ENCODE measurements around the gene STK4.
"Not testable (repeated sequence)": the region's sequence is repeated elsewhere in the genome, so short reads cannot be mapped to it uniquely, and the experiment has no call there.

STK4 gene

DNA sequence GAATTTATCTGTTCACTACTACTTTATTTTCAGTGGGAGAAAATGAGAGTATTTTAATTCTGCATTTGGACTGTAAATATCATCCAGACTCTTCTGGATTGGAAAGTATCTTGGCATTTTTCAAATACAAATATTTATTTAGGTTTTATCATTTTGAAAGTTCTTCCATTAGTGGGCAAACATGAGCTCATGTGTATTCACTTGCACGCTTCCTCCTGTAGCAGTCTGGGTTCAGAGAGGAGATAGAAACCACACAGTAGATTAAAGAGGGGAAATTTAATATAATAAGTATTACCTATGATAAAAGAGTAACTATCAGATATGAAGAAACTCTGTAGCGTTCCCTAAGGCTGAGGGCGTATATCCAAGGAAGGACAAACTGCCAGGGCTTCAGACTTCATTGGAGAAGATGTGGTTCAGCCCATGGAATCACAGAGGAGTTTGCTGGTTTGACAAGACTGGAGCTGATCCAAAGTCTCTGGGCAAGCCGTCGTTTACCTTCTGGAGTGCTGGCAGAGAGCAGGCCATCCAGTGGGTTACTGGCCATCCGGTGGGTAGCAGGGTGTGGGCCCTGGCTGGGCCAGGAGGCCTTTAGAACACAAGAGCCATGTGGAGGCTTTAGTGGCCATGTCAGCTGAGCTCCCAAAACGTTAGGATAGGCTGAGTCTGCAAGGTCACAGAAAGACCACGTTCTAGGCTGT is 90.3 kb downstream of the STK4 start:
- DNase-seq (ENCODE audit: low spot score), result no peak

DNA sequence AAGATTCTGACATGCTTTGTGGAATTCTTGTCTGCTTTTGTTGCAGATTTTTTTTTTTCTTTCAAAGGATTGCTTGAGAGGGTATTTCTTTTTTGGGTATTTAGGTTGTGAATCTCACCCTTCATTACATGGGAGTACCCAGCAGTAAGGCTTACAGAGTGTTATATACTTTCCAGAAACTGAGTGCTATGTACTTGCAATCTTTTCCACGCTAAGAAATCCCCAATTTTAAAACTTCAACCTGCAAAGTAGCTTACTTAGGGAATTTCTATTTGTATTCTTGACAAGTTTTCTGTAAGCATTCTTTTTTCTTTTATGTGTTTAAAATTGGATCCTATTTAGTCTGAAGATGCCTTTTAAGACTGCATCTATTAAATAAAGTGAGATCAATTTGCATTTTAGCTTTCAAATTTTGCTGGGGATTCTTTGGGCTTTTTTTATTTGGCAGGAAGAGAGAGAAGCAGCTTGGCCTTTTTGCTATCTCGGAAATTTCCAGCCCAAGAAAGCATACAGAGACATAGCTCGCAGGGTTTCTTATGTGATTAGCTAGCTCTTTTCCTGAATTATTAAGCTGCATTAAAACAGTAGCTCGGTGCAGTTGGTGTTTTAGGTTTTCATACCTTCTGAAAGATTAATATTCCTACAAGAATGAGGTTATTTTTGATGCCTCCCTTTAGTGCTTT is 92.0 kb downstream of the STK4 start:
- DNase-seq (ENCODE audit: low spot score), result no peak

DNA sequence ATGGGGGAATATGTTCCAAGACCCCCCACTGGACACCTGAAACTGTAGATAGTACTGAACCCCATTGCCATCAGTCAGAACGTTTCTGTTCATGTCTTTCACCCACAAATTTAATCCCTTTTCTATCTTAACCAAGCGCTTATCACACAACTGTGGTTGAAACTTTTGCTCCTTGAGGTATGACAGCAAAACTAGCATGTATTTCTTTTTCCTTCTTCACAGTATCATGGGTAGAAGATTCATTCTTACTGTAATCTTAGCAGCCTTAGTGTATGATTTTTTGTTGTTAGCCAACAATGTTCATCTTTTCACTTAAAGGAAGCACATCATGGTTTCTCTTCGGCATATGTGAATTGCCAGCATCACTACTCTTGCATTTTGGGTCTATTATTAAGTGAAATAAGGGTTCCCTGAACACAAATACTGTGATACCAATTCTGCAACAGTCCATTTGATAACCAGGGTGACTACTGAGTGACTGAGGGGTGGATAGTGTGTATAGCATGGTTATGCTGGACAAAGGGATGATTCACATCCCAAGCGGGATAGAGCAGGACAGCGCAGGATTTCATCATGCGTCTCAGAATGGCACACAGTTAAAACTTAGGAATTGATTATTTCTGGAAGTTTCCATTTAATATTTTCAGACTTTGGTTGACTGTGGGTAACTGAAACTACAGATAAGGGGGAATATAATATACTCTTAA is 92.9 kb downstream of the STK4 start:
- DNase-seq (ENCODE audit: low spot score), result no peak

- no peak for DNase-seq (ENCODE audit: low spot score)
These were observed 94.0 kb downstream of the STK4 start for GRCh38 chr20:45060294-45060693.

DNA sequence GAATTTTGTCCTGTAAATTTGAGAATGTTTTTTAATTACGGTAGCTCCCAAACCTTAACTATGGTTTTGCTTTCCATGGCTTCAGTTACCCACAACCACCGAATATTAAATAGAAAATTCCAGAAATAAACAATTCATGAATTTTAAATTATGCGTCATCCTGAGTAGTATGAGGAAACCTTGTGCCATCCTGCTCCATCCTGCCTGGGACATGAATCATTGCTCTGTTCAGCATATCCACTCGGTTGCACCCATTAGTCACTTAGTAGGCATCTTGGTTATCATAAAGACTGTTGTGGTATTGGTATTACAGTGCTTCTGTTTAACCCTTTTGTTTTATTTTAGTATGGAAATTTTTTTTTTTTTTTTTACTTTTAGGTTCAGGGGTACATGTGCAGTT is 94.9 kb downstream of the STK4 start:
- DNase-seq (ENCODE audit: low spot score), result no peak

DNA sequence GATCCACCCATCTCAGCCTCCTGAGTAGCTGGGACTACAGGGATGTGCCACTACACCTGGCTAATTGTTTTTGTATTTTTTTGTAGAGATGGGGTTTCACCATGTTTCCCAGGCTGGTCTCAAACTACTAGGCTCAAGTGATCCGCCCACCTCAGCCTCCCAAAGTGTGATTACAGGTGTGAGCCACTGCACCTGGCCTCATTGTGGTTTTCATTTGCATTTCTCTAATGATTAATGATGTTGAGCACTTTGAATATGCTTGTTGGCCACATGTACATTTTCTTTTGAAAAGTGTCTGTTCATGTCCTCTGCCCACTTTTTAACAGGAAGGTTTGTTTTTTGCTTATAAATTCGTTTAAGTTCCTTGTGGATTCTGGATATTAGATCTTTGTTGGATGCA is 96.8 kb downstream of the STK4 start:
- DNase-seq (ENCODE audit: low spot score), result not testable (repeated sequence)

DNA sequence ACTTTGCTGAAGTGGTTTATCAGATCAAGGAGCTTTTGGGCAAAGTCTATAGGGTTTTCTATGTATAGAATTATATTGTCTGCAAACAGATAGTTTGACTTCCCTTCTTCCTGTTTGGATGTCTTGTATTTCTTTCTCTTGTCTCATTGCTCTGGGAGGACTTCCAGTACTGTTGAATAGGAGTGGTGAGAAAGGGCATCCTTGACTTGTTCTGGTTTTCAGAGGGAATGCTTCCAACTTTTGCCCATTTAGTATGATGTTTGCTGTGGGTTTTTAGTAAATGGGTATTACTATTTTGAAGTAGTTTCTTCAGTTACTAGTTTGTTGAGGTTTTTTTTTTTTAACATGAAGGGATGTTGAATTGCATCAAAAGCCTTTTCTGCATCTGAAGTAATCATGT is 98.5 kb downstream of the STK4 start:
- DNase-seq (ENCODE audit: low spot score), result no peak

DNA sequence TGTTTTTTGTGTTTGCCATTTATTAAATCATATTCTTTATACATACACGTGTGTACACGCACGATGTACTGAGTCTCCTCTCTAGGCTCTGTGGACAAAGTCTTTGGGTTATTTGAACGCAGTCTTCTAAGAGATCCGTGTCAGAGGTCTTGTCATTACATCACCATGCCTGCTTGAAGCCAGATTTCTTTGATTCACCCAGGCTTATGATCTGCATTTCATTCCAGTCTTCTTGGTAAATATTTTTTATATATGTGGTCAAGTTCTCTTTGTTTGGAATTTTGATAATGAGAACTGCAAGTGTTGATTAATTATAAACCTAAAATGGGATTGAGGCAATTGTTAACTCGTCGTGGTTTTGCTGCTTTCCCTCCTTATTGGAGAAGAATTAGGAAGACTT is 100.1 kb downstream of the STK4 start:
- no peak for DNase-seq (ENCODE audit: low spot score)

DNA sequence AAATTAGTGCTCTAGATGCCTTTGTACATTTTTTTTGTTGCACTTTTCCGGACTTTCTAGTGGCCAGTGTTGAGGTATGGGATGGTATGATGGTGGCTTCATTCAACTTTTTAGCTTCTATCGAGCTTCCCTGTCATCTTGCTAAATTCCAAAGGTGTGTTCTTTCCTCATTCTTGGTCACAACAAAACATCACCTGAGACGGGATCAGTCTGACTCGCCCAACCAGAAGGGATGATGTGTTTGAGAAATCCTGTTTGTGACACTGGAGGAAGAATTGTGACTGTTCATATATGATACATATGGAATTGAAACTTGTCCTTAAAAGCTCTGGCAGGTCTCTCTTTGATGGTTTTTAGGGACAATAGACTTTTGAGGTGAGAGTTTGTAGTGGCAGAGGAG is 100.8 kb downstream of the STK4 start:
- DNase-seq (ENCODE audit: low spot score), result no peak

DNA sequence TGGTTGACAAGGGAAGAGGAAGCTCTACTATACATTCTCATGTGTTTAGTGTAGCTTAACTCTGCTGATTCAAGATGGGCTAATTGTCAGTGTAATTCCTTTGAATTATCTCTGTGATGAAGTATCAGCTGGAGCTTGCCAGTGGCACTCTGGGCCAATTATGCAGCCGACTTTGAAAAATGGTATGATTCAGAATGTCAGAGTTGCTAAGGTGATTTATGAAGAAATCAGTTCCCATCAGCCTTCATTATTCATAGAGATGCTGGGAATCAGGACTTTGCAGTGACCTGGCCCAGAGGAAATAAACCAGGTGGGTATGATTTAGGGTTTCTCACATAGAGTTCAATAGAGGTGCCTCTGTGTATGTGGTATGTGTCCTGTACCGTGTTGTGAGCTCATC is 101.2 kb downstream of the STK4 start:
- no peak for DNase-seq (ENCODE audit: low spot score)

GRCh38 chr20:45069261-45069660 is 102.9 kb downstream of the STK4 start:
- DNase-seq (ENCODE audit: low spot score), result no peak

- DNase-seq (ENCODE audit: low spot score), result no peak
These were observed 104.8 kb downstream of the STK4 start for GRCh38 chr20:45070932-45071632.

DNA sequence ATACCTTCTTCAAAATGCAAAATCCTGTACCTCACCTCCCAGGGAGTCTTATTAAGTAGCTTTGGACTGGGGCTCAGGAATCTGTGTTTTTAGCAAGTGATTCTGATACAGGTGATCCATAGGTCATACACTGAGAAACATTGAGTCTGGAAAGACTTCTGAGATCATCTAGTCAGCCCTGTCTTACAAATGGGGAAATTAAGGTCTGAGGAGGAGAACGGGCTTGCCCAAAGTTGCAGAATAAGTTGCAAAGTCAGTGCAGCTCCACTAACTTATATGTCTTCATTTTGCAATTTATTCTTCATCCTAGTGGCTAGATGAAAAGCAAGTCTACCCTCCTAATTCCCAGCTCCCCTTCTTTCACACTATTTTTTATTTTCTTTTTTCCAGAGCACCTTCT is 105.8 kb downstream of the STK4 start:
- DNase-seq (ENCODE audit: low spot score), result no peak

DNA sequence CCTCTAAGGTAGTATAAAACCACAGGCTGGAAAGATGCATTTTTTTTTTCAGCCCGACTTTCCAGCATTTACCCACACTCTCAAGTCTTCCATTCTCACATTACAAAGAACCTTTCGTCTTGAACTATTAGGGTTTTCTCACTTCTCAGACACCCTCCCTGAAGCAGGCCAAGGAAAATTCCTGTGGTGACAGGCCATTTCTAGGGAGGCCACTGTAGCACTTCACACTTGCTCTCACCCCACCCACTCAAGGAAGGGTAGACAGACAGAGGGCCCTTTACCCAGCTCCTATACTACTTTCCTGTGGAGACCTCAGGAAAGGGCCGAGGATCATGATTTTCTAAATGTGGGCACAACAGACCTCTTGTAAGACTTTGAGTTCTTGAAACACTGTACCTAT is 106.9 kb downstream of the STK4 start:
- no peak for DNase-seq (ENCODE audit: low spot score)

DNA sequence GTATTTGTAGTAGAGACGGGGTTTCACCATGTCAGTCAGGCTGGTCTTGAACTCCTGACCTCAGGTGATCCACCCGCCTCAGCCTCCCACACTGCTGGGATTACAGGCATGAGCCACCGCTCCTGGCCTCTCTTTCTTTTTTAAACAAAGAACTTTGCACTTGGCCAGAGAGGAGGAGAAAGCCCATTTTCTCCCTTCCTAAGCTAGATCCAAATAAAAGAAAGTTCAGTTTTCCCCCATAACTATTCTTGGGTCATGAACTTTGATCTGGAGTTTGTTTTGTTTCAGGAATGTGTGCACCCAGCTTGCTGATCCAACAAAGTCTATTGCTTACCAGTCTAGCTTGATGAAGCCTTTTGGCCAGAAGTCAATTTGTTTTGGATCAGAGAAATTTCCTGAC is 111.2 kb downstream of the STK4 start:
- no peak for DNase-seq (ENCODE audit: low spot score)

DNA sequence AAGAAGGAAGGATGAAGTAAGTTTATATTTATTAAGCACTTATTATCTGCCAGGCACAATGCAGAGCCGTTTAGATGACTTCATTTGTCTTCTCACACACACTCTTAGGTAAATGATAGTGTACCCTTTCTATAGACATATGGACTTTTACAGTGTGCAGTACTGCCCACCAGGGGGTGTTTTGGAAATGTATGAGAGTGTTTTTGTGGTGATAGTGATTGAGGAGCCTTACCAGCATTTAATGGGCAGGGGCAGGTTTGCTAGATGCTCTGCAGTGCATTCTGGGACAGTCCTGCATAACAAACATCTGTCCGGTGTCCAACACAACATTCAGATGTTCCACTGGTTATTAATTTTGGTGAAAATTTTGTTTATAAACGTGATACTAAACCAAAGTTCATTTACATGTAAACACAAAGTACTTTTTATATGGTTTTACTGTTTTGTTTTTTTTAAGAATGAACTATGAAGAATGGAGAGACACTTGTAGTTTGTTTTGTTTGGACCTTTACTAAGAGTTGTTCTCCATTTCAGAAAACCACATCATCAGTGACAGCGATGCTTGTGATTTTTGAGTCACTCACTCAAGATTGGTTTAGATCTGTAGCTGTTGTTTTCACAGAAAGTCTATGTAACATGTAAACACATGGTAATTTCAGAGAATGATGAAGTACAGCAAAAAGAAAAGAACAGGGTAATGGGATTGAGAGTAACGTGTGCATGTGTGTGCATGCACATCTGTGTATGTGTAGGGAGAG is 114.7 kb downstream of the STK4 start:
- DNase-seq (ENCODE audit: low spot score), result no peak

- no peak for DNase-seq (ENCODE audit: low spot score)
These were observed 116.2 kb downstream of the STK4 start for GRCh38 chr20:45082468-45082867.

DNA sequence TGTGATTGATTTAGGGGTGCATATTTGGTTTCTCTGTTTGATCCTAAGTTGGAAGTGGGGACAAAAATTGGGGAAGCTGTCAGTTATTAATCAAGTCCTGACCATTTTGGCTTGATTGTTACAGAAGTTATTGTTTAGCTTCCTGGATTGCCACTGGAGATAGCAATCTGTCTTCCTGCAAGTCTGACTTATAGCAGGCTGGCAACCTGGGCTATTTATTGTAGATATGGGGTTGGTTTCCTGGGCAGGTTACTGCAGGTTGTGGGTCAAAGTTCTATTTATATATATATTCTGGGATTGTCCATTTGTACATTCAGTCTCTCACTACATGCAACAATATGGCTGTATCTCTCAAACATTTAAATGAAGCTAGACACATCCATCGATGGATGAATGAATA is 116.8 kb downstream of the STK4 start:
- DNase-seq (ENCODE audit: low spot score), result no peak

GRCh38 chr20:45085289-45085688 is 119.0 kb downstream of the STK4 start:
- no peak for DNase-seq (ENCODE audit: low spot score)

DNA sequence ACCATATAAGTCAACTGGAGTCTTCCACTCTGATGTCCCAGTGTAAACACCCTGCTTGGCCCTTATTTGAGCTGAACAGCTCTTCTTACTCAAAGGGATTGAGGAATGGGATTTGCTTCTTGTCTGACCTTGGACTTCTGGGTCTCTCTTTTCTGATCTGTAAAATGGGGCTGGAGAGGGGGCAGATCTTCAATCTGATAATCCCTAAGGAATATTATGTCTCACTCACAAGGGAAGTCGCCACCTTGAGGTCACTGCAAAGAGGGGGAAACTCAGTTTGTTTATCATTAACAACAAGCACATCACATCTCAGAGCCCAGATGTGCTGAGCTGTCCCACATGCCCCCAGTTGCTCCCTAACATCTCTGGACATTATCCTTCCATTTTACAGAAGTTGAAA is 119.6 kb downstream of the STK4 start:
- DNase-seq (ENCODE audit: low spot score), result no peak

DNA sequence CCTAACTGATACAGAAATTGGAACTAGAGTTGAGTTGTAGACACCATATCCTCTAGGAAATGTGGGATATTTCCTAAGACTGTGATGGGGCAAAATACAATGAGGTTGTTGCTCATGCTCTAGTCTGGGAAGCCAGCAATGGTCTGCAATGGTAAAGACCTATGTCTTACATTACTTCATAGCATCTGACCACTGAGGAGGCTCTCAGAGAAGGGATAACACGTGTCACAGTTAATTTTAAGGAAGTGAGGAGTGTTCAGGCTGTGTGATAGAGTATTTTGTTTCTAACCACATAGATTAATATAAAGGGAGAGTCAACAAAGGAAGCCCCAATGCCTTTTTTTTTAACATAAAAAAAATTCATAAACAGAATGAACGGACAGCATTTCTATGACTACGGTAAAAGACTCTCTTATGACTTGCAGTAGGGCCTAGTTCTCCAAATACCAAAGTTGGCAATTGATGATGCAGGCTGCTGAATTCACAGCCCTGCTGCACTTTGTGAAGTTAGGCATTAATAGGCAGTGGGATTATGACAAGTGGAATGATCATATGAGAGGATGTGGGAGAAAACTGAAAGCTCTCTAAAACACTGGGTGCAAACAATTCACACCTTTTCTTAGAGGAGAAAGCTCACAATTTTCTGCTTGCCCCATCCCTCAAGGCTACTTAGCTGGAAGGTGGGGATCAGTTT is 120.9 kb downstream of the STK4 start:
- DNase-seq (ENCODE audit: low spot score), result no peak

Measured in ecto neural progenitor cell (in vitro differentiated cells).